Breast epithelium (tissue), 4 donors: ENCODE data around the gene RIPOR2. TPM values are rescaled to one million over a fixed set of nuclear protein-coding genes. Genes with fewer than 3 reads are reported as not detected.

Source experiments
- DNase-seq, 2 donors: peaks; one replicate each; pipeline ENCODE4 v3.0.0-alpha.2; 2019; ENCODE audit warnings: low spot score in 2 of 2
- H3K27ac ChIP-seq, 2 donors: fragments of 200-600 bp; sonication (generic) in 1 of 2; one replicate each; pipeline ENCODE4 v1.5.1; 2016 to 2019; ENCODE audit warnings: mild to moderate bottlenecking in 1 of 2
- H3K27me3 ChIP-seq, 2 donors: fragments of 200-600 bp; sonication (generic) in 1 of 2; one replicate each; pipeline versions ENCODE4 v1.5.1 to v1.6.0; 2017 to 2019; ENCODE audit warnings: control low read depth in 1 of 2, mild to moderate bottlenecking in 1 of 2
- H3K36me3 ChIP-seq: fragments of 200-600 bp; one replicate; pipeline ENCODE4 v1.5.1; 2019
- H3K4me1 ChIP-seq, 2 donors: fragments of 200-600 bp; sonication (generic); one replicate each; pipeline ENCODE4 v1.5.1; 2016 to 2019; ENCODE audit warnings: control low read depth in 1 of 2
- H3K4me3 ChIP-seq, 3 donors: fragments of 200-600 bp; sonication (generic); 1 replicate in 2 of 3; 2 replicates in 1 of 3; pipeline ENCODE4 v1.5.1; 2016 to 2019; ENCODE audit warnings: mild to moderate bottlenecking in 3 of 3, moderate library complexity in 2 of 3
- H3K9me3 ChIP-seq, 2 donors: fragments of 200-600 bp; sonication (generic) in 1 of 2; one replicate each; pipeline ENCODE4 v1.5.1; 2016 to 2019; ENCODE audit warnings: control low read depth in 1 of 2
- CTCF ChIP-seq, 3 donors: fragments of 450-650 bp; IDR thresholded peaks; one replicate each; pipeline ENCODE4 v1.5.1; 2016 to 2017; ENCODE audit warnings: antibody characterized with exemption in 3 of 3, mild to moderate bottlenecking in 3 of 3, moderate library complexity in 3 of 3
- POLR2A ChIP-seq: fragments of 450-650 bp; IDR thresholded peaks from one replicate; pipeline ENCODE4 v1.6.1; 2016; ENCODE audit warnings: antibody characterized with exemption, mild to moderate bottlenecking, moderate library complexity
- POLR2AphosphoS5 ChIP-seq, 3 donors: sonication (generic); formaldehyde crosslinking; IDR thresholded peaks; one replicate each; pipeline ENCODE4 v1.6.1; 2017; ENCODE audit warnings: antibody characterized with exemption in 3 of 3
- intact Hi-C: fragments of 100-400 bp; cut with DNase I; formaldehyde crosslinking; loops from one replicate; pipeline ENCODE4 v1.15.1; 2023; ENCODE audit warnings: low total_unique reads
- total RNA-seq, 3 donors: library from RNA; depleted of rRNA; stranded (reverse); fragments of >200 nt; gene quantifications; one replicate each; pipeline ENCODE4 v1.1.0, GENCODE V29; 2016

Gene RIPOR2
- total RNA-seq, 3 donors from 2014 or later, result 13.8 to 70.5 (median 29.2) TPM

GRCh38 chr6:24947636-24948035 is 11.9 kb upstream of the RIPOR2 start:
- Histone ChIP-seq H3K36me3 (no peaks in the 10 kb centered on the region), H3K27ac (no peak overlapping the region), H3K27me3 (no peaks in the 10 kb centered on the region), H3K4me3 (no peak overlapping the region), H3K4me1 (no peaks in the 10 kb centered on the region), H3K9me3 (peaks cover 14 to 21% of the 10 kb centered on the region in 2 donors)
- intact Hi-C loops, result no loop called here
- TF ChIP-seq POLR2AphosphoS5 (IDR thresholded peaks at IDR 0.05) (no peak), POLR2A (no peak), CTCF (IDR thresholded peaks at IDR 0.05) (no peak)
- no peak for DNase-seq

- H3K4me3 ChIP-seq, result no peak overlapping the region
- no peaks in the 10 kb centered on the region for H3K36me3 ChIP-seq
- no peak for TF ChIP-seq POLR2A
- no peak for TF ChIP-seq POLR2AphosphoS5 (IDR thresholded peaks at IDR 0.05)
- no peak for TF ChIP-seq CTCF (IDR thresholded peaks at IDR 0.05)
- H3K27me3 ChIP-seq, result no peaks in the 10 kb centered on the region
- no peak for DNase-seq
- no peak overlapping the region for H3K27ac ChIP-seq
- peaks cover 14 to 21% of the 10 kb centered on the region in 2 donors for H3K9me3 ChIP-seq
- no peaks in the 10 kb centered on the region for H3K4me1 ChIP-seq
- intact Hi-C loops, result no loop called here
Observed at GRCh38 chr6:24945054-24945453, 9.3 kb upstream of the RIPOR2 start.

- Histone ChIP-seq H3K27me3 (no peaks in the 10 kb centered on the region), H3K27ac (no peak overlapping the region), H3K9me3 (peaks cover 14 to 21% of the 10 kb centered on the region in 2 donors), H3K36me3 (no peaks in the 10 kb centered on the region), H3K4me3 (no peak overlapping the region), H3K4me1 (no peaks in the 10 kb centered on the region)
- TF ChIP-seq POLR2A, result no peak
- no peak for TF ChIP-seq POLR2AphosphoS5 (IDR thresholded peaks at IDR 0.05)
- TF ChIP-seq CTCF (IDR thresholded peaks at IDR 0.05), result no peak
- intact Hi-C loops, result loop anchor here (5.0 kb wide), 1 partner anchor 314 kb away; no protein-coding TSS in a partner anchor
- no peak for DNase-seq
Observed at GRCh38 chr6:24943774-24944173, 8.0 kb upstream of the RIPOR2 start.

GRCh38 chr6:24940311-24940917 is 4.7 kb upstream of the RIPOR2 start:
- Histone ChIP-seq H3K27ac (no peak overlapping the region), H3K27me3 (no peaks in the 10 kb centered on the region), H3K4me3 (no peak overlapping the region), H3K36me3 (no peaks in the 10 kb centered on the region), H3K4me1 (no peaks in the 10 kb centered on the region), H3K9me3 (peaks cover 8 to 20% of the 10 kb centered on the region in 2 donors)
- intact Hi-C loops, result loop anchor here (5.0 kb wide), 1 partner anchor 317 kb away; no protein-coding TSS in a partner anchor
- DNase-seq, result no peak
- no peak for TF ChIP-seq POLR2AphosphoS5 (IDR thresholded peaks at IDR 0.05)
- TF ChIP-seq POLR2A, result no peak
- no peak for TF ChIP-seq CTCF (IDR thresholded peaks at IDR 0.05)

GRCh38 chr6:24936641-24937317 is 1.0 kb upstream of the RIPOR2 start:
- no peak for DNase-seq
- no peak overlapping the region for H3K4me3 ChIP-seq
- no peaks in the 10 kb centered on the region for H3K36me3 ChIP-seq
- no peak overlapping the region for H3K27ac ChIP-seq
- TF ChIP-seq POLR2AphosphoS5 (IDR thresholded peaks at IDR 0.05) (no peak), CTCF (IDR thresholded peaks at IDR 0.05) (no peak), POLR2A (no peak)
- no peaks in the 10 kb centered on the region for H3K27me3 ChIP-seq
- no peaks in the 10 kb centered on the region for H3K9me3 ChIP-seq
- H3K4me1 ChIP-seq, result no peaks in the 10 kb centered on the region
- intact Hi-C loops, result no loop called here
